HG02759 (cell line): ENCODE results near the gene SNAP91.
"Not testable (repeated sequence)": the region's sequence is repeated elsewhere in the genome, so short reads cannot be mapped to it uniquely, and the experiment has no call there.

Source experiments
- ATAC-seq: cut with Tn5 transposase; IDR thresholded peaks from one replicate; pipeline ENCODE4 v1.9.1; 2021; ENCODE audit warnings: mild to moderate bottlenecking, moderate library complexity; ENCODE audit not compliant: unreplicated experiment

The SNAP91 gene, protein sequence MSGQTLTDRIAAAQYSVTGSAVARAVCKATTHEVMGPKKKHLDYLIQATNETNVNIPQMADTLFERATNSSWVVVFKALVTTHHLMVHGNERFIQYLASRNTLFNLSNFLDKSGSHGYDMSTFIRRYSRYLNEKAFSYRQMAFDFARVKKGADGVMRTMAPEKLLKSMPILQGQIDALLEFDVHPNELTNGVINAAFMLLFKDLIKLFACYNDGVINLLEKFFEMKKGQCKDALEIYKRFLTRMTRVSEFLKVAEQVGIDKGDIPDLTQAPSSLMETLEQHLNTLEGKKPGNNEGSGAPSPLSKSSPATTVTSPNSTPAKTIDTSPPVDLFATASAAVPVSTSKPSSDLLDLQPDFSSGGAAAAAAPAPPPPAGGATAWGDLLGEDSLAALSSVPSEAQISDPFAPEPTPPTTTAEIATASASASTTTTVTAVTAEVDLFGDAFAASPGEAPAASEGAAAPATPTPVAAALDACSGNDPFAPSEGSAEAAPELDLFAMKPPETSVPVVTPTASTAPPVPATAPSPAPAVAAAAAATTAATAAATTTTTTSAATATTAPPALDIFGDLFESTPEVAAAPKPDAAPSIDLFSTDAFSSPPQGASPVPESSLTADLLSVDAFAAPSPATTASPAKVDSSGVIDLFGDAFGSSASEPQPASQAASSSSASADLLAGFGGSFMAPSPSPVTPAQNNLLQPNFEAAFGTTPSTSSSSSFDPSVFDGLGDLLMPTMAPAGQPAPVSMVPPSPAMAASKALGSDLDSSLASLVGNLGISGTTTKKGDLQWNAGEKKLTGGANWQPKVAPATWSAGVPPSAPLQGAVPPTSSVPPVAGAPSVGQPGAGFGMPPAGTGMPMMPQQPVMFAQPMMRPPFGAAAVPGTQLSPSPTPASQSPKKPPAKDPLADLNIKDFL

GRCh38 chr6:83708970-83709747 lies at the start of gene SNAP91:
Gene SNAP91, minus strand, starts transcription at chr6:83709101. Its CDS starts 1,174 bp downstream, at chr6:83707927.
- peak; percentile 53 for ATAC-seq

- ATAC-seq: no peak
Observed at GRCh38 chr6:83758533-83758932, 49.6 kb upstream of the SNAP91 start.

- ATAC-seq: no peak
Observed at GRCh38 chr6:83757021-83757420, 48.1 kb upstream of the SNAP91 start.

GRCh38 chr6:83756565-83756964 lies 47.7 kb upstream of the SNAP91 start:
- no peak for ATAC-seq

GRCh38 chr6:83752375-83752774 lies 43.5 kb upstream of the SNAP91 start:
- ATAC-seq: not testable (repeated sequence)

DNA sequence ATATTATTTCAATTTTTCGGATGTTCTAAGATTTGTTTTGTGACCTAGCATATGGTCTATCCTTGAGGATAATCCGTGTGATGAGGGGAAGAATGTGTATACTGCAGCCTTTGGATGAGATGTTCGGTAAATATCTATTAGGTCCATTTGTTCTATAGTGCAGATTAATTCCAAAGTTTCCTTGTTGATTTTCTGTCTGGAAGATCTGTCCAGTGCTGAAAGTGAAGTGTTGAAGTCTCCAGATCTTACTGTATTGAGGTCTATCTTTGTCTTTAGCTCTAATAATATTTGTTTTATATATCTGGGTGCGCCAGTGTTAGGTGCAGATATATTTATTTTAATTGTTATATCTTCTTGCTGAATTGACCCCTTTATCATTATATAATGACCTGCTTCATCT lies 32.2 kb upstream of the SNAP91 start:
- ATAC-seq: no peak

DNA sequence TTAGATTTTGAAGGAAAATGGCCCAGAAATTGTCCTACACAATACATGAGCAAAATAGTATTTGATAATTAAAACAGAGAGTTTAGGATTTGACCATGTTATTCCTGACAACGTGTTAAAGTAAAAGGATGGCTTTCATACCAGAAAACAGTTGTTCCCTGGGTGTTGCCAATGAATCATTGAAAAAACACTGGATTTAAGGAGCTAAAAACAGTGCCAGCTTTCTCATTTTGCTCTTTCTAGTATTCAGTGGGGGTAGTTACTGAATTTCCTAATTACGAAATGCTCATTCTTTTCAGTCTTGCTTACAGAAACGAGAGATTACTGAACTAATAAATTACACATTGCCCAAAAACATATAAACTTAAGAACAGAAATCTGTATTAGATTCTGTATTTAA lies 26.6 kb upstream of the SNAP91 start:
- no peak for ATAC-seq

DNA sequence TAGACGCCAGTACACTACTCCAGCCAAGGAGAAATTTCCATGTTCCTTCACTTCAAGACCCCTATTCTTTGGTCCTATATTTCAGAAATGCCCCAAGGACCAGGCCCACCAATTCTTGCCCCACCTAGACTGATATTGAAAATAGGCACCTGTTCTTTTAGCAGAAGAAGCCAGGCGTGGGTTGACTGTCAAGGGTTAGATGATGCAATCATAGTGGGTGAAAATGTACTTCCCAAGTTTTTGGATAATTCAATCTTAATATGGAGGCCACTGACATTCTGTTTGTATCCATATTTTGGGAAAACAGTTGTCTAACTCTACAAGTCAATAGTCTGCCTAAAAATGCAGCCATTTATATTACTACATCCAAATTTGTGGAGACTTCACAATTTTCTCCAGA lies 21.0 kb upstream of the SNAP91 start:
- no peak for ATAC-seq

DNA sequence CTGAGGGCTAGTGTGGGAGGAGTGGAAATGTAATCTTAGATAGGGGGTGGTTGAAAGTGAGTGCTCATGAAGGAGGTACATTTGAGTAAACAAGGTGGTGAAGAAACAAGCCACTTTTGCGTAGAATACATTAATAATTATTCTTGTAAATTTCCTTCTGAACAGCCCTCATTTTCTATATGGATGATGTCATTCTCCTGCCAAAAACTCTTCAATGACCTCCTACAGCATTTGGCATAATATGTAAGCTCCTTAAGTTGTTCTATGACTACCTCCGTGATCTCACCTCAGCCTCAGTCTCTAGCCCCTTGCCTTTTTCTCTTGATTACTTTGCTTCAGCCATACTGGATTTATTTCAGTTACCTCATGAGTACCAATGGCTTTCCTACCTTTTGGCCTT lies 14.0 kb upstream of the SNAP91 start:
- no peak for ATAC-seq

DNA sequence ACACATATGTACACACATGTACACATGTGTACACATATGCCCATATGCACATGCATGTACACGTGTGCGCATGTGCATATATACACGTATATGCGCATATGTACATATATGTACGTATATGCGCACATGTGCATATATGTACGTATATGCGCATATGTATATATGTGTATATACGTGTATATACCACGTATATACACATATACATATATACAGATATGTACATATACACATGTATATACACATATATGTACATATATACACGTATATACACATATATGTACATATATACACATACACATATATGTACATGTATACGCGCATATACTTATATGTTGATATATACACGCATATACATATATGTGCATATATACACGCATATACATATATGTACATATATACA lies 8.9 kb upstream of the SNAP91 start:
- no peak for ATAC-seq

DNA sequence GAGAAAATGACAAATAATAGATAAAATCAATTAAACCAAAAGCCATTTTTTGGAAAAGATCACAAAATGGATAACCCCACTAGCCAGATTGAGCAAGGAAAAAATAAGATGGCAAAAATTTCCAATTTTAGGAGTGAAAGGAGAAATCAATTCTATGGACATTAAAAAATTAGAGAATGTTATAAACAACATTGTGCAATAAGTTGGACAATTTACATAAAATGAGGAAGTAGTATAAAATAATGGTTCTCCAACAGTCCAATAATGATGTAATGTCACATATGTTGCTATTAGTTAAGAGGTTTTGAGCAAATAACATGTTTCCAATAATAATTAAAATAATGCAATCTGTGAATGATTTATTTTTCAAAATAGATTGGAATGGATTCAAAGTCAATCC lies 3.1 kb upstream of the SNAP91 start:
- ATAC-seq: no peak

GRCh38 chr6:83709748-83710050 lies 798 bp upstream of the SNAP91 start:
- no peak for ATAC-seq

DNA sequence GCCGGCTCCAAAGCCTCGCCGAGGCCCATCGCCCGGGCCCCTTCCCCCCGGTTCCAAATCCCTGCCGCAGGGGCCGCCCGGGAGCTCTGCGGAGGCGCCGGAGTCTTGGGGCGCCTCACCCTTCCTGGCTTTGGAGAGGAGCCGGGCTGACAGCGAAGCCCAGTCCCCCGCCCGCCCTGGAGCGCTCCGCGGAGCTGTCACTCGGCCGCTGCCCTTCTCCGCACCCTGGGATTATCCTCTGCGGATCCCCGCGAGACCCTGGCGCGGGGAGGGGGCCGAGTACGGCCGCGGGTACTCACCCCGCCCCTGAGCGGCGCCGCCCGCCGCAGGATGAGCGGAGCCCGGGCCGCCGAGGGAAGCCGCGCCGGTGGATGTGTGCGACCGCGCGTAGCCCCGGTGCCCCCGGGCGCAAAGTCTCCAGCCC lies 343 bp downstream of the SNAP91 start:
- peak; percentile 50 for ATAC-seq

DNA sequence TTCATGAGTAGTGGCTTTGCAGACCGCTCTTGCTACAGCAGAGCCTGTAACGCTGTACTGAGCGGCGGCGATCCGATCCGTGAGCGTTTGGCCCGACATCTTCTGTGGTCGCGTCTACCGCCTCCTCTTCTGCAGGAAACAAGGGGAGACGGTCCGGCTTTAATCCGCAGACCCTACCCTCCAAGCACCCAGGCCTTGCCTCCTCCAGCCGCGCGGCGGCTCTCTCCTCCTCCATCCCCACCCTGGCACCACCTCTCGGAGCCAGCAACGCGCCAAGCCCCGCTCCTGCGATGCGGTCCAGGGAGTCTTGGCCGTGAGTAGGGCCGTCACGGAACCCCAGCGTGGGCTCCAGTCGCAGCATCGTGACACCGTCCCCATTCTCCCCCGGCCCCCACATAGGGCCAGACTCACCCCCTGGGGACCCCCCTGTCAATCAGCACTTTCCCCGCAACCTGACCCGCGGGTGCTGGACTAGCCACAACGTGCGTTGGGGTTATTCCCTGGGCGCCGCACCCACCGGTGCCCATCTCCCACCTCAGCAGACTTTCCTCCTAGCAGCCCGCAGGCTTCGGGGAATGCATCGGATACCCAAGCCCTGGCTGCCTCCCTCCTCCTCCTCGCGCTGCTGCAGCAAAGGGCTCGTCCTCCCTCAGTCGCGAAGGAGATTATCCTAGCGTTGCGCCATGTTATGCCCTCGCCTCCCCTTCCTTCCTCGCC lies 914 bp downstream of the SNAP91 start:
- ATAC-seq: peak; percentile 32

DNA sequence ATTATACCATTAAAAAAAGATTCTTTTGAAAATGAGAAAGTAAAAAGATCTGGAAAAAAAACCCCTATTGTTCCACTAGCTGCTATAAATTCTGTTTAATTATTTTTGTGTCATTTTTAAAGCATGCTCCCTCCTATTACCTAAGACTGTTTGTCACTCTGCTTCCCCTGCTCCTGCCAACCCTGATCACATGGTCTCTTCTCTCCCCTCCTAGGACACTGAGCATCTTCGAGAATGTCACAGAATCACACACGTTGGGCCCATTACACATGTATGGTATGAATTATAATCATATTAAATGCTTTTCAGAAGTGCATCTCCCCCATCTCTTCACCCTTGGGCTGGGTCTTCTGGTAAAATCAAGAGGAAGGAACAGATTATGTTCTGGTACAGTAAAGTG lies 6.2 kb downstream of the SNAP91 start:
- no peak for ATAC-seq

DNA sequence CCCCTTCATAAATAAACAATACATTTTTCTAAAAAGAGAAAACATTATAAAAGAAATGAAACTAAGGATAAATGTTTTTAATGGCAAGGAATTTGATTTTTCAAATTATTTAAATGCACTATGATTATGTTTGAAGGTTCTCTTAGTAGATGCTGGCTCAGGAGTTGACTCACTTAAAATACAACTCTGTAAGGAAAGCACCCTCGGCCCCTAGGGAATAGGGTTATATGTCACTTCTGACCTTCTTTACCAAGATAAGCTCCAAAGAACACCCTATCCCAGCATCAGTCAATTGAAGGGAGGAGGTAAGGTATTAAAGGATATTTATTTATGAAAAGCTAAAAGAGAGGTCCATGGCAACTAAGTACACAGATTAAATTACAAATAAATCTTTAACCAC lies 6.8 kb downstream of the SNAP91 start:
- ATAC-seq: peak; percentile 50

GRCh38 chr6:83696674-83697073 lies 12.2 kb downstream of the SNAP91 start:
- no peak for ATAC-seq

DNA sequence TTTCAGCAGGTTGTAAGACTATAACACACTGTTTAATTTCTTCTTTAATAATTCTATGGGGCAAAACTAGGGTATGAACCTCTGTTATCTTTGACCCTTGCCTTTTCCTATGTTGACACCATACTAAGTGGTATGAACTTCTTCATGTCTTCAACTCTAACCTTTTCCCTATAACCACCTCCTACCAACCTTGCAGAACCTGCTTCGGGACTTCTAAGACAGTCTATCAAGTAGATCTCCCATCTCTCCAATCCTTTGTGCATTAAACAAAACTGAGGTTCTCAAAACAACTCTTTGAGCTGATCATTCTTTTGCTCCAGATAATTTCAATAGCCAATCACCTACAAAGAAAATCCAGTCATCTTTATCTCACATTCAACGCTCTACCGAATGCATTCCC lies 23.4 kb downstream of the SNAP91 start:
- no peak for ATAC-seq

DNA sequence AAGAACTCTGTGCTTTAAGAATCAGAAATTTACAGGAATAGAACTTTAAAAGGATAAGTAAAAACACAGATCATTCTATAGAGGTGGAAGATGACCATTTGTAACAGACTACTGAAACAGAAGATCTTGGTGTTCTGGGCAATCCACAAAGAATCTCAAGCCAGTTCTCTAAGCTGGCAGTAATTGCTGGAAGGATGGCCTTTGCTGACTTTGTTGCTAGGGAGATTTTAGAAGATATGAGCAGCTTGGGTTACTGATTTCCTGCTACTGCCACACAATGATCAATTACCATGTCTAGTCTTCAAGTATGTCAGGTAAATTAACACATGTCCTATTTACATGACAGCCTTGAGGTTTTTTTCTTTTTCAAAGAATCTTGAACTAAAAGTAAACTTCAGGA lies 31.1 kb downstream of the SNAP91 start:
- no peak for ATAC-seq

DNA sequence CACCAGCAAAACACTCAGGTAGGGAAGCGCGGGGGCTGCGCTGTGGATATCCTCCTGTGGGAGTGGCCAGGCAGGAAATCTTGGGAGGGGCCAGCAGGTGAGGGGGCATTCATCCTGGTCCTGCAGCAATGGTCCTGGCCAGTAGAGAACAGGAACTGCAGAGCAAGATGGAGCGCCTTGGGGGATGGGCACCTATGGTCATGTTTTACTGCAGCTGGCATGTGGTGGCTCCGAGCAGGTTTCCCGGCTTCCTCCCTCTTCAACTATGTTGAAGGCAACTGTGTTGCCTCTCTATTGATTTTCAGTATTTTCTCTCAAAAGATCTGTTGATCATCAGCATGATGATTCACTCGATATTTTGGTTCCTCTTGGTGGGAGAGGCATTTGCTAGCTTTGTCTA lies 70.9 kb downstream of the SNAP91 start:
- no peak for ATAC-seq

GRCh38 chr6:83636800-83637199 lies 72.1 kb downstream of the SNAP91 start:
- ATAC-seq: no peak
